Stimulated activated CD8-positive, alpha-beta memory T cell treated with anti-CD3 and anti-CD28 coated beads, Interleukin-12 subunit alpha, Interleukin-12 subunit beta, amount 100 ng/mL, for 24 hours (primary cell): ENCODE measurements around the gene LONP1.
"Not testable (repeated sequence)": the region's sequence is repeated elsewhere in the genome, so short reads cannot be mapped to it uniquely, and the experiment has no call there.

Experiments used
- DNase-seq: peaks from one replicate; pipeline ENCODE4 v3.0.0-alpha.2; 2020; ENCODE audit errors: extremely low read depth

The LONP1 gene

DNA sequence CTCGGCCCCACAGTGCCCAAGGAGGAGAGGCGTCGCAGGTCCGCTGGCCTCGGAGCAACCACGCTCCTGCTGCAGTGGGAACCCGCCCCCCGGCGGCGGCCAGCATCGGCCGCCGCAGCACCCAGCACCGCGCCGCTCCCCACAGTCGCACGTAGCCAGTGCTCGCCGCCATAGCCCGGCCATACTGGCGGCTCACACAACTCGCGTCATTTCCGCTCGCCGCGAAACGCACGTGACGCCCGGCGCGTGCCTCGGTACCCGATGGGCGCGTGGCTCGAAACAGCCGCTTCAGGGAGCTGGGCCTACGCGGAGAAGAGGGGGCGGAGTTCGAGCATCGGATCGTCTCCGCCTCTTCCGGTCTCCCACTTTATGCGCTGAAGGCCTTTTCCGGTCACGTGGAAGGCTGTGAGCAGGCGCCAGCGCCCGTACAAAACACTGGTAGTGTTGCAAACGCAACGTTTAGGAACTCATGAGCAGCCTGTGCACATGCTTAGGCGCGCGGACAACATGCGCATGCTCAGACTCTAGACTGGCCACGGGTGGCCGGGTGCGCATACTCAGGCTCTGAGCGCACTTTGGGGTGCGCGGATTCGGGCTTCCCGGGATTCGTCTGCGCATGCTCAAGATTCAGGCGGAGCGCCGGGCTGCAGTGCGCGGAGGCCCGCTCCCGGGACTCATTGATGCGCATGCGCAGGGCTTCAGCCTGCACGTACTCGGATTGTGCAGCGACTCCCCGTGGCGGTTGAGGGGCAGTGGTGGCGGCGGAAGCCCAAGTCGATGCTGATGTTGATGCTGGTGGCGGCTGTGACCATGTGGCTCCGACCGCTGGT, at the start of gene LONP1, which contains the start of gene CATSPERD:
LONP1 (minus strand) TSS at position 186 of the 830 bp plus-strand sequence; CDS start at position 172, 14 bp downstream.
CATSPERD (plus strand) TSS at position 677 of the 830 bp plus-strand sequence; CDS start at position 778, 101 bp downstream.
- peak; percentile 96 for DNase-seq

DNA sequence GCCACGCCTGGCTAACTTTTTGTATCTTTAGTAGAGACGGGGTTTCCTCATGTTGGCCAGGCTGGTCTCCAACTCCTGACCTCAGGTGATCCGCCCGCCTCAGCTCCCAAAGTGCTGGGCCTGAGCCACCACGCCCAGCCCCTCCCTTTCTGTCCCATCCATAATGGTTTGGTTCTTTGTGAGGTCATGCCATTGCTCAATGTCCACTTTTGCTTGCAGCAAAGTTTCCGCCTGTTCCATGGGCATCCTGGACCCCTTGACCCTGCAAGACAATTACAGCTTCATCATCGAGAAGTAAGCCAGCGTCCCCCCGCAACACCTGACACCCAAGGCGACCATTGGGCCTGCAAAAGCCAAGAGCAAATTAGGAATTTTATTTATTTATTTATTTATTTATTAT, 48.0 kb upstream of the LONP1 start:
- DNase-seq, result no peak

- no peak for DNase-seq
Observed at GRCh38 chr19:5765220-5765619, 45.3 kb upstream of the LONP1 start.

DNA sequence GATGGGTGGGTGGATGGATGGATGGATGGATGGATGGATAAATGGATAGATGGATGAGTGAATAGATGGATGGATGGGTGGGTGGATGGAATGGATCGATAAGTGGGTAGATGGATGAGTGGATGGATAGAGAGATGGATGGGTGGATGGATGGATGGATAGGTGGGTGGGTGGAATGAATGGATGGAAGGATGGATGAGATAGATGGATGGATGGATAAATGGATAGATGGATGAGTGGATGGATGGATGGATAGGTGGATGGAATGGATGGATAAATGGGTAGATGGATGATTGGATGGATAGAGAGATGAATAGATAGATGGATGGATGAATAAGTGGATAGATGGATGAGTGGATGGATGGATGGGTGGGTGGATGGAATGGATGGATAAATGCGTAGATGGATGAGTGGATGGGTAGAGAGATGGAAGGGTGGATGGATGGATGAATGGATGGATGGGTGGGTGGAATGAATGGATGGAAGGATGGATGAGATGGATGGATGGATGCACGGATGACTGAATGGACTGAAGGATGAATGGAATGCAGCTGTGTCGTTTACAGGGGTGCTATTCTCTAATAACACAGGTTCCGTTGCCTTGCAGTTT, 42.8 kb upstream of the LONP1 start:
- DNase-seq, result no peak

DNA sequence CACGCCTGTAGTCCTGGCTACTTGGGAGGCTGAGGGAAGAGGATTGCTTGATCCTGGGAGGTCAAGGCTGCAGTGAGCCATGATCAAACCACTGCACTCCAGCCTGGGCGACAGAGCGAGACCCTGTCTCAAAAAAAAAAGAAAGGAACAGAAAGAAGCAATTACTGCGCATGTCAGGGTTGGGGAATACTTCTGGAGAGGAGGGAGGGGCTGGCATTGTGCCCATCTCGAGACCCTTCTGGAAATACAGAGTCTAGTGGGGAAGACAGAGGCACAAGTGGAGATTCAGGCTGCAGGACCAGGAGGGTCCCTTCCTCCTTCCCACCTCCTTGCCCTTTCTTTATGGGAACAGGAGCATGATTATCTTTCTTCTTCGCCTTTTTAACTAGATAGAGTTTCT, 33.8 kb upstream of the LONP1 start:
- DNase-seq, result no peak

GRCh38 chr19:5751709-5752108, 31.8 kb upstream of the LONP1 start:
- no peak for DNase-seq

DNA sequence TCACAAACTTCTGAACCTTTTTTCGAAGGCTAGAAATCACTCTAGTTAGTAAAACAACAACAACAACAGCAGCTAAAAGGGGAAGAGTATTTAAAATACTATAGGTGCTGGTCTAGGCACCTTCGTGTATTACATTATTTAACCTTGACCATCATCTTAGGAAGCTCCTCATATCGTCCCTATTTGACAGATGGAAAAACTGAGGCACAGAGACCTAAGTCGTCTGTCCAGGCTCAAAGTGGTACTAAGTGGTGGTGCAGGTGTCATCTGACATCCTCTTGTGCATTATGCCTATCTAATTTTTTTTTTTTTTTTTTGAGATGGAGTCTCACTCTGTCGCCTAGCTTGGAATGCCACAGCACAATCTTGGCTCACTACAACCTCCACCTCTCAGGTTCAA, 29.6 kb upstream of the LONP1 start:
- no peak for DNase-seq

DNA sequence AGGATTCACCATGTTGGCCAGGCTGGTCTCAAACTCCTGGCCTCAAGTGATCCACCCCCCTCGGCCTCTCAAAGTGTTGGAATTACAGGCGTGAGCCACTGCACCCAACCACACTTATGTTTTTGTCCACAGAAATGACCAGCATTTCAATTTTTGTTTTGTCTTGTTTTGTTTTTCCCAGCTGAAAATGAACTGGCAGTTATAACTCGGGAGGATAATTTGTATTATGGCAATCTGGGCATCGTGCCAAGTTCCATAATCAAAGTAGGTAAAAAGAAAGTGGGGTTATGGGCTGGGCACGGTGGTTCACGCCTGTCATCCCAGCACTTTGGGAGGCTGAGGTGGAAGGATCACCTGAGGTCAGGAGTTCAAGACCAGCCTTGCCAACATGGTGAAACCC, 29.0 kb upstream of the LONP1 start:
- DNase-seq, result not testable (repeated sequence)

GRCh38 chr19:5744999-5745398, 25.1 kb upstream of the LONP1 start:
- not testable (repeated sequence) for DNase-seq

DNA sequence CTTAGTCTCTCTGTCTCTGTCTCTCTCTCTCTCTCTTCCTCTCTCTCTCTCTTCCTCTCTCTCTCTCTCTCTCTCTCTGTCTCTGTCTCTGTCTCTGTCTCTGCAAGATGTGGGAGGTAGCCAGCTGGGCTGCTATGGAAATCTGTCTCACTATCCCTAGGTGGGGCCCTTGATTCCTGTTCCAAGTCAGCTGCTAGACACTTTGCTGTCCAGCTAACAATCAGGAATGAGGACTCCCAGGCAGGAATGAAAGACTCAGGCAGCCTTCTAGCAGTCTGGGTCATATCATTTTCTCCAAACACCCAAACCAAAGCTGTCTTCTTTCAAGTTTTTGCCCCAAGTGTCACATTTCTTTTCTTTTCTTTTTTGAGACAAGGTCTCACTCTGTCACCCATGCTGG, 23.7 kb upstream of the LONP1 start:
- no peak for DNase-seq

DNA sequence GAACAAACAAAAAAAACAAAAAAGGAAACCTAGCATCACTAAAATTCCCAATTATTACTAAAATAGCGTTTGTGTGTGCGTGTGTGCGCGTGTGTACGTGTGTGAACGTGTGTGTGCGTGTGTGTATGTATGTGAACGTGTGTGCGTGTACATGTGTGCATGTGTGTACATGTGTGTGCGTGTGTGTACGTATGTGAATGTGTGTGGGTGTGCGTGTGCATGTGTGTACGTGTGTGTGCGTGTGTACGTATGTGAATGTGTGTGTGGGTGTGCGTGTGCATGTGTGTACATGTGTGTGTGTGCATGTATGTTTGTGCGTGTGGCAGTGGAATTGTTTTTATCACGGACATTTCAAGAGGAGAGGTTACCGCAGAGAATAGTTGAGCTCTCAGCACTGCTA, 22.1 kb upstream of the LONP1 start:
- DNase-seq, result no peak

DNA sequence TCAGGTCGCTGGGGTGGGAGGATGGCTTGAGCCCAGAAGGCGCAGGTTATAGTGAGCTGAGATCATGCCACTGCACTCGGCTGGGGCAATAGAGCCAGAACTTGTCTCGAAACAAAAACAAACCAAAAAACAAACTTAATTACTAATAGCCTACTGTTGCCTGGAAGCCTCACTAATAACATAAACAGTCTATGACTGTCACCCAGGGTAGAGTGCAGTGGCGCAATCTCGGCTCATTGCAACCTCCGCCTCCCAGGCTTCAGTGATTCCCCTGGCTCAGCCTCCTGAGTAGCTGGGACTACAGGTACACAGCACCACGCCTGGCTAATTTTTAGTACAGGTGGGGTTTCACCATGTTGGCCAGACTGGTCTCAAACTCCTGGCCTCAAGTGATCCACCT, 18.5 kb upstream of the LONP1 start:
- DNase-seq, result no peak

DNA sequence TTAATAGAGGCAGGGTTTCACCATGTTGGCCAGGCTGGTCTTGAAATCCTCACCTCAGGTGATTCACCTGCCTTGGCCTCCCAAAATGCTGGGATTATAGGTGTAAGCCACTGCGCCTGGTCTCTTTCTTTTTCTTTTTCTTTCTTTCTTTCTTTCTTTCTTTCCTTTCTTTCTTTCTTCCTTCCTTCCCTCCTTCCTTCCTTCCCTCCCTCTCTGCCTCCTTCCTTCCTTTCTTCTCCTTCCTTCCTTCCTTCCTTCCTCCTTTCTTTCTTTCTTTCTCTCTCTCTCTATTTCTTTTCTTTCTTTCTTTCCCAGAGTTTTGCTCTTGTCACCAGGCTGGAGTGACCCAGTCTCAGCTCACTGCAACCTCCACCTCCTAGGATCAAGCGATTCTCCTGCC, 13.2 kb upstream of the LONP1 start:
- not testable (repeated sequence) for DNase-seq

GRCh38 chr19:5727453-5728050, 7.6 kb upstream of the LONP1 start:
- DNase-seq, result no peak

GRCh38 chr19:5719274-5719960, 529 bp downstream of the LONP1 start:
- DNase-seq, result no peak

- no peak for DNase-seq
Observed at GRCh38 chr19:5718579-5719273, 1.2 kb downstream of the LONP1 start.

DNA sequence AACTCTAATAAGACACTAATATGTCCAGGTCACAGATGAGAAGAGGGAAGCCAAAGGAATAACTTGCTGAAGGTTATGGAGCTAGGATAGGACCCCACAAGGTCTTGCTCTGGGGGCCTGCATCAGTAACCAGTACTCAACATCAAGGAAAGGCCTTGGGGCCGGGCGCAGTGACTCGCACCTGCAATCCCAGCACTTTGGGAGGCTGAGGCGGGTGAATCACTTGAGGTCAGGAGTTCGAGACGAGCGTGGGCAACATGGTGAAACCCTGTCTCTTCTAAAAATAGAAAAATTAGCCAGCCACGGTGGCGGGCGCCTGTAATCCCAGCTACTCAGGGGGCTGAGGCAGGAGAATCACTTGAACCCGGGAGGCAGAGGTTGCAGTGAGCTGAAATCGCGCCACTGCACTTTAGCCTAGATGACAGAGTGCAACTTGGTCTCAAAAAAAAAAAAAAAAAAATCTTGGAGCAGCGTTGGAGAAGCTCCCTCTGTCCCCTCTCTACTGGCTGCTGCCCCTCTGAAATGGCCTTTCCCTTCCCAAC, 1.8 kb downstream of the LONP1 start:
- DNase-seq, result no peak

DNA sequence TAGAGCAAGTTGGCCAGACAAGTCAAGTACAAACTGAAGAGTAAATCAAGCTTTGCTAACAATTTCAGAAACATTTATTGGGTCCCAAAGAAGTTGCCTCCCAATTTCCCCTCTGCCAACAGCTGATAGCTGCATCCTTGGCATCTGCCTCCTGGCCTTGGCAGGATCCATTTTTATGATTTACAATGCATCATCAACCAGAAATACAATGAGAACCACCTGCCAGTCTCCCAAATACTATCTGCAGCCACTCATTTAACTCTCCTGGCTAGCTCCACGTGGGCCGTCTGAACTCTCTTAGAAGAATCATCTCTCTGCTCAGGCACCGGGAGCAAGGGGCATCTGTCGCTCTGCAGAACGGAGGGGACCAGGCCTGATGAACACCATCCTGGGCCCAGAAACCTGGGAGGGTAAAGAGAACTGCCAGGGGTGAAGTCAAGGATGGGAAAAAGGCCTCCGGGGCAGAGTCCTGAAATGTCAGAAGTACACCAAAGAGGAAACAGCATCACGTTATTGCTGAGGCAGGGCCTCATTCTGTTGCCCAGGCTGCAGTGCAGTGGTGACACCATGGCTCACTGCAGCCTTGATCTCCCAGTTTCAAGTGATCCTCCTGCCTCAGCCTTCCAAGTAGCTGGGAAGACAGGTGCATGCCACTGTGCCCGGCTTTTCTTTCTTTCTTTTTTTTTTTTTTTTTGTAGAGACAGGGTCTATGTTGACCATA, 2.6 kb downstream of the LONP1 start:
- DNase-seq, result no peak

- DNase-seq, result no peak
Observed at GRCh38 chr19:5714816-5715215, 5.1 kb downstream of the LONP1 start.

- DNase-seq, result no peak
Observed at GRCh38 chr19:5713228-5713627, 6.7 kb downstream of the LONP1 start.

DNA sequence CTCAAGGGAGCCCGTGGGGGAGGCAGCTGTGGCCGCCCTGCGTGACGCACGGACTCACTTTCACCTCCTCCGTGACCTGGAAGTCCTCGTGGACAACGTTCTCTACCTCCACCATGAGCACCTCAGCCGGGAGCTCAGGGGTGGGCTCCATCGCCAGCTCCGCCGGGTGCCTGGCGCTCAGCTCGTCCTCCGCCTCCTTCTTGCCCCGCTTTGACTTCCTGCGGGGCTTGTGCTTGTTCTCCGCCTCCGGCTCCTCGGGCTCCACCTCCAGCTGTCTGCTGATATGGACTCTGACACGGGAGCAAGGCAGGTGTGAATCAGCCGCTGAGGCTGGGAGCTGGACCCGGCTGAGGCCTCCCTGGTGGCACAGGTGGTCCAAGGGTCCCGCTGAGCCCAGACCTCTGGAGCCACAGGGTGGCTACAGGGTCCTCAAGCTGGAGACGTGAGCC, 8.2 kb downstream of the LONP1 start:
- DNase-seq, result no peak
